Colonic mucosa (tissue), 4 donors: ENCODE results near the gene CCDC78. TPM values are rescaled to one million over a fixed set of nuclear protein-coding genes. Genes with fewer than 3 reads are reported as not detected.

Source experiments
- DNase-seq: peaks from one replicate; pipeline ENCODE4 v3.0.0-alpha.2; 2020
- H3K27ac ChIP-seq: fragments of 200-600 bp; one replicate; pipeline ENCODE4 v1.8.0; 2021
- H3K27me3 ChIP-seq: fragments of 200-600 bp; one replicate; pipeline ENCODE4 v1.8.0; 2021
- H3K36me3 ChIP-seq: fragments of 200-600 bp; one replicate; pipeline ENCODE4 v1.8.0; 2021
- H3K4me1 ChIP-seq: fragments of 200-600 bp; one replicate; pipeline ENCODE4 v1.8.0; 2021; ENCODE audit warnings: mild to moderate bottlenecking
- H3K4me3 ChIP-seq: fragments of 200-600 bp; one replicate; pipeline ENCODE4 v1.8.0; 2021
- H3K9ac ChIP-seq, 2 donors: one replicate each; pipeline ENCODE4 v1.7.0; 2013; ENCODE audit warnings: control low read depth in 2 of 2, low read depth in 2 of 2, low read length in 2 of 2
- H3K9me3 ChIP-seq: fragments of 200-600 bp; one replicate; pipeline ENCODE4 v1.8.0; 2021
- intact Hi-C: fragments of 100-400 bp; cut with DNase I; formaldehyde crosslinking; loops from one replicate; pipeline ENCODE4 v1.14.1; 2022
- total RNA-seq, 2 donors: library from RNA; stranded (reverse); fragmentation: NEBNext Ultra II Directional in 1 of 2; extraction: Animal tissue kit (Norgen Biotek cat#: 25700) in 1 of 2; gene quantifications; one replicate each; pipeline ENCODE4 v1.2.1, GENCODE V29; 2021
- TF ChIP-seq, protein P1 (sequence below): fragments of 200-600 bp; IDR thresholded peaks from one replicate; pipeline ENCODE4 v1.8.0; 2022; ENCODE audit warnings: antibody characterized with exemption, mild to moderate bottlenecking
- donor health status: healthy.
- donor health status: DM: no; HTN: no; CAD: no.
- donor health status: DM: no; HTN: no; CAD: no.

CCDC78 gene
- total RNA-seq, 2 donors from 2014 or later = 0.37 to 3.7 TPM

GRCh38 chr16:762595-763268 lies 36.5 kb upstream of the CCDC78 start:
- H3K27ac ChIP-seq = no peak overlapping the region
- no peak overlapping the region for H3K9ac ChIP-seq

DNA sequence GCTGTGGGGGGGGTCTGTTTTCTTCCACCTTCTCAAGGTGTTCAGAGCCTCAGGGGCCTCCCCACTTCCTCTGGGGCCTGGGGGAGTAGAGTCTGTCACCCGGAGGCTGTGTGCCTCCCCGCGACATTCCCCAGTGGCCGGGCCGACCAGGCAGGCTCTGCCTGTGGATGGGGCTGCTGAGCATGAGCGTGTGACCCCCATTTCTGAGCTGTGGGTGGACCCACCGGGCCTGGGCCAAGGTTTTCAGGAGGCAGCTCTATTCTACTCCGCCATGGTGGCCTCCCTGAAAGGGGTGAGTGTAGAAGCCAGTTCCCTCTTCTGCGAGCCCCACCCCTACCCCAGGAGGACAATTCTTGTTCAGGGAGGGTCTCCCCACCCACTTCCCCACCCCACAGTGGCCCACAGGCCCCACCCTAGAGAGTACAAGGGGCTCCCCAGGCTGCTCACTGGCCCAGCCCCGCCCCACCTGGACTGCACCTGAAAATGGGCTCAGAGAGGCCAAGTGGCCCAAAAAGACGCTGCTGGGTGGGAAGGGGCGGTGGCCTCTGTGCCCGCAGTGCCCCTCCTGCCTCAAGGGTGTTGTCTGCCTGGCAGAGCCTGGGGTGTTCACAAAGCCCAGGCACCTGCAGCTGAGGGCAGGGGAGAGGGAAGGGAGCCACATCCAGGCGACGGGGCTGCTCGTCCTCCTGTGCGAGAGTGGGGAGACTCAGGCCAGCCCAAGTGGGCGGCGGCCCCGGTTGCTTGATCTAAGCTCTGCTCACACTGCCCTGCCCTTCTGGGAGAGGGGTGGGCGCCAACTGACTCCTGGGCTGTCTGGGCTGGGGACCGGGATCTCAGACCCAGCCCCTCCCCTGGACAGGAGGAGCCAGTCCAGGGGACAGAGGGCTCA lies 35.6 kb upstream of the CCDC78 start:
- H3K27me3 ChIP-seq = peaks cover 4% of the 10 kb centered on the region
- no peaks in the 10 kb centered on the region for H3K9me3 ChIP-seq
- TF ChIP-seq, protein P1, sequence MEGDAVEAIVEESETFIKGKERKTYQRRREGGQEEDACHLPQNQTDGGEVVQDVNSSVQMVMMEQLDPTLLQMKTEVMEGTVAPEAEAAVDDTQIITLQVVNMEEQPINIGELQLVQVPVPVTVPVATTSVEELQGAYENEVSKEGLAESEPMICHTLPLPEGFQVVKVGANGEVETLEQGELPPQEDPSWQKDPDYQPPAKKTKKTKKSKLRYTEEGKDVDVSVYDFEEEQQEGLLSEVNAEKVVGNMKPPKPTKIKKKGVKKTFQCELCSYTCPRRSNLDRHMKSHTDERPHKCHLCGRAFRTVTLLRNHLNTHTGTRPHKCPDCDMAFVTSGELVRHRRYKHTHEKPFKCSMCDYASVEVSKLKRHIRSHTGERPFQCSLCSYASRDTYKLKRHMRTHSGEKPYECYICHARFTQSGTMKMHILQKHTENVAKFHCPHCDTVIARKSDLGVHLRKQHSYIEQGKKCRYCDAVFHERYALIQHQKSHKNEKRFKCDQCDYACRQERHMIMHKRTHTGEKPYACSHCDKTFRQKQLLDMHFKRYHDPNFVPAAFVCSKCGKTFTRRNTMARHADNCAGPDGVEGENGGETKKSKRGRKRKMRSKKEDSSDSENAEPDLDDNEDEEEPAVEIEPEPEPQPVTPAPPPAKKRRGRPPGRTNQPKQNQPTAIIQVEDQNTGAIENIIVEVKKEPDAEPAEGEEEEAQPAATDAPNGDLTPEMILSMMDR = no peak
- no peak overlapping the region for H3K4me3 ChIP-seq
- H3K4me1 ChIP-seq = no peaks in the 10 kb centered on the region
- no peak overlapping the region for H3K9ac ChIP-seq
- DNase-seq = no peak
- H3K36me3 ChIP-seq = no peaks in the 10 kb centered on the region
- no peak overlapping the region for H3K27ac ChIP-seq
- intact Hi-C loops = no loop called here

More at GRCh38 chr16:762595-763268, 36.5 kb upstream of the CCDC78 start:
- DNase-seq = no peak
- H3K9me3 ChIP-seq = no peaks in the 10 kb centered on the region
- TF ChIP-seq, protein P1 = no peak
- intact Hi-C loops = no loop called here
- H3K4me3 ChIP-seq = no peak overlapping the region
- no peaks in the 10 kb centered on the region for H3K4me1 ChIP-seq
- no peaks in the 10 kb centered on the region for H3K36me3 ChIP-seq
- H3K27me3 ChIP-seq = peaks cover 4% of the 10 kb centered on the region

DNA sequence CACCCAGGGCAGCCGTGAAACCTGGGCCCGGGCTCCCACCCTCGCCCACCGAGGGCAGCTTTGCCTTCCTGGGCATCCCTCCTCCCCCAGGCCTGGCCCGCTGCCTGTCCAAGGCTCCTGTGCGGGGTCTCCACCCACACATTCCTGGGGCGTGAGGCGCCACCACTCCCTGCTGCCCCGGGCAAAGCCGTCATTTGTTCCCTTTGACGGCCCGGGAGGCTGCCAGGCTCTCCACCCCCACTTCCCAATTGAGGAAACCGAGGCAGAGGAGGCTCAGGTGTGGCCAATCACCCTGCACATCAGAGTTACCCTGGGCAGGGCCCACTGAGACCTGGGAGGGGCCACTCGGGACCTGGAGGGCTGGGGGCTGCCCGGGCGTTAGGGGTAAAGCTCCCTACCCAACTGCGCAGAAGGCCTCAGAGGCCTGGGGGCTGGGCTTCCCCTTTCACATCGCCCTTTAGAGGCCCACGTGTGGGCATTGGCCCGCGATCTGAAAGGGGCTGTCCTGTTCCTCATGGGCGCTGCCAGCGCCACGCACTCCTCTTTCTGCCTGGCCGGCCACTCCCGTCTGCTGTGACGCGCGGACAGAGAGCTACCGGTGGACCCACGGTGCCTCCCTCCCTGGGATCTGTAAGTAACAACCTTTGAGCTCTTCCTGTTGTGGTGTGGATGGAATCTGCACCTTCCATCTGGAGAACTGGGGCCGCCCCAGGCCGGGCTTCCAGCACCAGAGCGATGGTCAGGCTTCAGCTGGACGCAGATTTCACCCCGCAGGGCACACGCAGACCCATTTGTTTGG lies 34.5 kb upstream of the CCDC78 start, which contains the start of gene MSLN:
TSS of gene MSLN (plus strand) at position 190 of the 799 bp plus-strand sequence. CDS start 1,947 bp downstream, outside the sequence.
- TF ChIP-seq, protein P1 = no peak
- Histone ChIP-seq H3K4me3 (no peak within 1 kb of the TSS), H3K27me3 (peaks cover 4% of the 10 kb centered on the region), H3K27ac (no peak within 1 kb of the TSS), H3K9ac (no peak within 1 kb of the TSS), H3K9me3 (no peaks in the 10 kb centered on the region), H3K4me1 (no peaks in the 10 kb centered on the region), H3K36me3 (no peaks in the 10 kb centered on the region)
- DNase-seq = no peak
- intact Hi-C loops = no loop called here

- Histone ChIP-seq H3K9ac (no peak overlapping the region), H3K4me3 (no peak overlapping the region), H3K9me3 (no peaks in the 10 kb centered on the region), H3K4me1 (no peaks in the 10 kb centered on the region), H3K27ac (no peak overlapping the region), H3K27me3 (peaks cover 4% of the 10 kb centered on the region), H3K36me3 (no peaks in the 10 kb centered on the region)
- TF ChIP-seq, protein P1 = no peak
- DNase-seq = no peak
- intact Hi-C loops = no loop called here
Measured at GRCh38 chr16:760065-760464, 33.8 kb upstream of the CCDC78 start.
